Measurements from ENCODE around the gene SYT14.

- no peak for TF ChIP-seq CTCF (conservative IDR thresholded peaks at IDR 0.05)
- no peak for TF ChIP-seq EZH2 (IDR thresholded peaks at IDR 0.05; ENCODE audit: low read depth)
These were observed 26.3 kb upstream of the SYT14 start for GRCh38 chr1:209911746-209912145.
